Measurements from ENCODE around the gene ENC1.
A peak's percentile ranks its signal among the peaks of the same experiment; 100 is the strongest.

DNA sequence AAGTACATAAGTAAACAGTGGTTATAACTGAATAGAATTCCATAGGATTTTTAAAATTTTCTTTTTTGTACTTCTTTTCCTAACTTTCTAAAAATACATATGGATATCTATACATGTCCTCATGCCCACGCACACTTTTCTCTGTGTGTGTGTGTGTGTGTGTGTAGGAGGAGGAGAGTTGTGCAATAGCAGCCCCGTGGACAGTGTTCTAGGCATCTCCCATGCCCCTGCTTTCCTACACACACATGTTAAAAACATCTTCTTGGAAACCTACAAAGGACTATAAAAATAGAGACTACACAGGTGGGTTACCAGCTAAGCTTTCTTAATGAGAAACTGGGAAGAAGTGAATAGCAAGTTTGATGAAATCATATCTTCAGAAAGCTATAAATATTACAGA is 24.7 kb upstream of the ENC1 start:
- TF ChIP-seq, protein P1, sequence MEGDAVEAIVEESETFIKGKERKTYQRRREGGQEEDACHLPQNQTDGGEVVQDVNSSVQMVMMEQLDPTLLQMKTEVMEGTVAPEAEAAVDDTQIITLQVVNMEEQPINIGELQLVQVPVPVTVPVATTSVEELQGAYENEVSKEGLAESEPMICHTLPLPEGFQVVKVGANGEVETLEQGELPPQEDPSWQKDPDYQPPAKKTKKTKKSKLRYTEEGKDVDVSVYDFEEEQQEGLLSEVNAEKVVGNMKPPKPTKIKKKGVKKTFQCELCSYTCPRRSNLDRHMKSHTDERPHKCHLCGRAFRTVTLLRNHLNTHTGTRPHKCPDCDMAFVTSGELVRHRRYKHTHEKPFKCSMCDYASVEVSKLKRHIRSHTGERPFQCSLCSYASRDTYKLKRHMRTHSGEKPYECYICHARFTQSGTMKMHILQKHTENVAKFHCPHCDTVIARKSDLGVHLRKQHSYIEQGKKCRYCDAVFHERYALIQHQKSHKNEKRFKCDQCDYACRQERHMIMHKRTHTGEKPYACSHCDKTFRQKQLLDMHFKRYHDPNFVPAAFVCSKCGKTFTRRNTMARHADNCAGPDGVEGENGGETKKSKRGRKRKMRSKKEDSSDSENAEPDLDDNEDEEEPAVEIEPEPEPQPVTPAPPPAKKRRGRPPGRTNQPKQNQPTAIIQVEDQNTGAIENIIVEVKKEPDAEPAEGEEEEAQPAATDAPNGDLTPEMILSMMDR (IDR thresholded peaks at IDR 0.05) = no peak
- TF ChIP-seq ZFP36 (IDR thresholded peaks at IDR 0.05; ENCODE audit: borderline replicate concordance, partially characterized antibody) (no peak), CEBPB (IDR thresholded peaks at IDR 0.05) (peak in 1 of 2 experiments; percentile 37; a peak in 1 of 4 replicates), MAX (IDR thresholded peaks at IDR 0.05) (no peak), POLR2A (IDR thresholded peaks at IDR 0.05; ENCODE audit: low read length) (no peak), RARB (CRISPR knock-in tag; IDR thresholded peaks at IDR 0.05) (no peak), RFX5 (IDR thresholded peaks at IDR 0.05) (no peak), POLR2AphosphoS2 (conservative IDR thresholded peaks at IDR 0.05; ENCODE audit: low read length) (no peak)

All from A549 (cell line).